IMR-90 (cell line): ENCODE results near the gene SF3B2. TPM values are rescaled to one million over a fixed set of nuclear protein-coding genes. Genes with fewer than 3 reads are reported as not detected.

Experiments
- ATAC-seq: fragments of 200-7000 bp; cut with Tn5 transposase; 2 replicates; pipeline ENCODE4 v1.9.1; 2020; ENCODE audit warnings: low read depth, mild to moderate bottlenecking, moderate library complexity
- BruUV-seq: library from RNA; stranded (reverse); fragments of 400-500 nt; replicated peaks from 2 replicates; lab custom pipeline; 2021; lab: Mats Ljungman, UMichigan
- CTCF ChIA-PET: fragments of 300-600 bp; formaldehyde crosslinking; extraction: SDS; loops from one replicate; lab custom pipeline; 2021; ENCODE audit warnings: antibody characterized with exemption; lab: Yijun Ruan, JAX
- POLR2A ChIA-PET: fragments of 300-600 bp; sonication (Branson Sonifier 250); formaldehyde crosslinking; loops from one replicate; lab custom pipeline; 2022; ENCODE audit warnings: antibody characterized with exemption; ENCODE audit not compliant: unreplicated experiment; lab: Charles Lee
- DNase-seq: peaks from one replicate; pipeline ENCODE4 v3.0.0; 2013
- H2AFZ ChIP-seq: replicated peaks from 2 replicates; pipeline ENCODE3; 2013; ENCODE audit warnings: low read length, mild to moderate bottlenecking; ENCODE audit not compliant: poor library complexity
- H2AK5ac ChIP-seq: 2 replicates; pipeline ENCODE4 v1.6.1; 2013; ENCODE audit warnings: low read depth, low read length, inconsistent platforms
- H2AK9ac ChIP-seq: replicated peaks from 2 replicates; pipeline ENCODE3; 2013; ENCODE audit warnings: mild to moderate bottlenecking, low read depth, low read length, moderate library complexity; ENCODE audit not compliant: poor library complexity
- H2BK120ac ChIP-seq: 2 replicates; pipeline ENCODE4 v1.6.1; 2013; ENCODE audit warnings: low read depth, low read length, inconsistent platforms
- H2BK15ac ChIP-seq: 3 replicates; pipeline ENCODE4 v1.6.1; 2013; ENCODE audit warnings: low read depth, low read length, inconsistent platforms
- H2BK20ac ChIP-seq: 2 replicates; pipeline ENCODE4 v1.6.1; 2013; ENCODE audit warnings: low read depth, mild to moderate bottlenecking, inconsistent platforms, low read length, moderate library complexity
- H2BK5ac ChIP-seq: 2 replicates; pipeline ENCODE4 v1.6.1; 2013; ENCODE audit warnings: mild to moderate bottlenecking, low read depth, low read length, inconsistent platforms; ENCODE audit not compliant: poor library complexity, severe bottlenecking
- H3K14ac ChIP-seq: replicated peaks from 2 replicates; pipeline ENCODE4 v1.6.1; 2013; ENCODE audit warnings: low read depth, low read length, inconsistent platforms
- H3K18ac ChIP-seq: 2 replicates; pipeline ENCODE4 v1.6.1; 2013; ENCODE audit warnings: low read depth, low read length, control low read depth
- H3K23ac ChIP-seq: 2 replicates; pipeline ENCODE4 v1.6.1; 2013; ENCODE audit warnings: low read depth, low read length, inconsistent platforms
- H3K27ac ChIP-seq: 2 replicates; pipeline ENCODE4 v1.5.1; 2013; ENCODE audit warnings: mild to moderate bottlenecking, control low read depth, low read length; ENCODE audit not compliant: insufficient read depth
- H3K27me3 ChIP-seq: 2 replicates; pipeline ENCODE4 v1.6.1; 2013; ENCODE audit warnings: low read length; ENCODE audit not compliant: control insufficient read depth, insufficient read depth
- H3K36me3 ChIP-seq: 2 replicates; pipeline ENCODE4 v1.6.1; 2013; ENCODE audit warnings: low read length, mixed read lengths; ENCODE audit not compliant: control insufficient read depth, insufficient read depth
- H3K4ac ChIP-seq: 2 replicates; pipeline ENCODE4 v1.6.1; 2013; ENCODE audit warnings: low read depth, low read length, inconsistent platforms
- H3K4me1 ChIP-seq: 2 replicates; pipeline ENCODE4 v1.6.1; 2013; ENCODE audit warnings: low read length, mixed read lengths; ENCODE audit not compliant: control insufficient read depth, insufficient read depth
- H3K4me2 ChIP-seq: 2 replicates; pipeline ENCODE4 v1.6.1; 2013; ENCODE audit warnings: low read depth, mild to moderate bottlenecking, control low read depth, low read length, moderate library complexity
- H3K4me3 ChIP-seq: 2 replicates; pipeline ENCODE4 v1.5.1; 2013; ENCODE audit warnings: low read depth, mild to moderate bottlenecking, control low read depth, low read length, moderate library complexity; ENCODE audit not compliant: insufficient read depth
- H3K56ac ChIP-seq: 2 replicates; pipeline ENCODE4 v1.6.1; 2013; ENCODE audit warnings: low read length, inconsistent platforms; ENCODE audit not compliant: insufficient read depth; ENCODE audit errors: extremely low read depth
- H3K79me1 ChIP-seq, 2 experiments: 2 replicates each; pipeline ENCODE4 v1.6.1; 2013; ENCODE audit warnings: low read length in 2 of 2, inconsistent platforms in 1 of 2, low read depth in 1 of 2
- H3K9ac ChIP-seq: 2 replicates; pipeline ENCODE4 v1.6.1; 2013; ENCODE audit warnings: low read depth, low read length, control low read depth
- H3K9me1 ChIP-seq: 2 replicates; pipeline ENCODE4 v1.6.1; 2013; ENCODE audit warnings: low read length, inconsistent platforms; ENCODE audit not compliant: insufficient read depth
- H3K9me3 ChIP-seq: 2 replicates; pipeline ENCODE4 v1.6.1; 2013; ENCODE audit warnings: low read length; ENCODE audit not compliant: control insufficient read depth, insufficient read depth
- H4K20me1 ChIP-seq: 2 replicates; pipeline ENCODE4 v1.6.1; 2013; ENCODE audit warnings: low read length, inconsistent platforms; ENCODE audit not compliant: insufficient read depth
- H4K5ac ChIP-seq: 2 replicates; pipeline ENCODE4 v1.6.1; 2013; ENCODE audit warnings: mild to moderate bottlenecking, low read depth, low read length, control low read depth
- H4K8ac ChIP-seq, 2 experiments: 2 replicates each; pipeline ENCODE4 v1.6.1; 2013; ENCODE audit warnings: low read depth in 2 of 2, low read length in 2 of 2, control low read depth in 1 of 2, inconsistent platforms in 1 of 2
- H4K91ac ChIP-seq: 2 replicates; pipeline ENCODE4 v1.6.1; 2013; ENCODE audit warnings: low read depth, low read length, inconsistent platforms; ENCODE audit not compliant: insufficient read depth
- MAFK ChIP-seq: IDR thresholded peaks from 2 replicates; pipeline ENCODE4 v1.6.1; 2012; ENCODE audit warnings: low read depth, low read length, improper control_type of control experiment
- RFX5 ChIP-seq: IDR thresholded peaks from 2 replicates; pipeline ENCODE4 v1.8.0; 2012; ENCODE audit warnings: low read depth, mild to moderate bottlenecking, low read length, moderate library complexity
- SMC3 ChIP-seq: fragments of 150-350 bp; IDR thresholded peaks from 2 replicates; pipeline ENCODE4 v1.6.1; 2016; ENCODE audit warnings: low read depth, mild to moderate bottlenecking, antibody characterized with exemption, low read length, moderate library complexity
- WGBS, 2 experiments: methylation state at CpG; one replicate each; pipeline versions ENCODE4 v1.1.5 to v1.1.7; 2013; ENCODE audit warnings: missing lambda C conversion rate in 2 of 2; ENCODE audit not compliant: insufficient read length in 1 of 2; ENCODE audit errors: extremely low coverage in 2 of 2; 5-methylcytosine and 5-hydroxymethylcytosine counted together
- dilution Hi-C: fragments of 300-500 bp; cut with HindIII; formaldehyde crosslinking; loops from one replicate; pipeline ENCODE4 v1.14.3; 2018; ENCODE audit warnings: low sequenced_read_pairs; ENCODE audit not compliant: unreplicated experiment
- in situ Hi-C: fragments of 300-500 bp; cut with MboI; formaldehyde crosslinking; loops from 3 replicates; pipeline ENCODE4 v1.14.3; 2019; ENCODE audit warnings: low sequenced_read_pairs, inconsistent platforms, mixed read lengths
- intact Hi-C: fragments of 100-400 bp; cut with micrococcal nuclease; formaldehyde crosslinking; loops from 2 replicates; pipeline ENCODE4 v1.10.0; 2022
- polyA plus RNA-seq, 3 experiments: library from polyadenylated mRNA; depleted of rRNA; stranded (reverse); fragments of >200 nt; gene quantifications; 2 replicates each; pipeline ENCODE4 v1.2.3, GENCODE V29; 2012; ENCODE audit warnings: low replicate concordance in 1 of 3
- total RNA-seq: library from RNA; depleted of rRNA; stranded (reverse); fragments of >200 nt; gene quantifications from 2 replicates; pipeline ENCODE4 v1.2.3, GENCODE V29; 2012
- TF ChIP-seq, protein P1 (sequence below): fragments of 150-350 bp; IDR thresholded peaks from 2 replicates; pipeline ENCODE4 v1.6.1; 2017; ENCODE audit warnings: mild to moderate bottlenecking, antibody characterized with exemption, low read length, low read depth

Gene SF3B2
- total and polyA plus RNA-seq, 2 of the 4 experiments (the other 2 are of a cell fraction): 120 to 122 TPM

DNA sequence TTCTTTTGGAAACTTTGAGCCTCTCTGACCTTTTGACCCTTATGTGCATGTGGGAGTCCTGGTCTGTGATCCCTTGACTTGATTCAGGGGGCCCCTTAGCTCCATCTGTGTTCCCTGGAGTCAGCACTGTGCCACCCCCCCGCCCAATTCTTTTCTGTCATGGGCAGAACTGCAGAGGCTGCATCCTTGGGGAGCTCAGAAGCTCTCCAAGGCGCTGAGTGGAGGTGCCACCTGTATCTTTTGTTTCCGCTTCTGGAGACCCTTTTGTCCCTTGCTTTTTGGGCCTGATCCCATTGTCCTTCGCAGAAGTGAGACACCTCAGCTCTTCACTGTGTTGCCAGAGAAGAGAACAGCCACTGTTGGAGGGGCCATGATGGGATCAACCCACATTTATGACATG lies 15.5 kb downstream of the SF3B2 start:
- POLR2A ChIA-PET: no interaction called here
- Histone ChIP-seq H4K5ac (no peak overlapping the region), H3K14ac (no peak overlapping the region), H3K18ac (no peak overlapping the region), H3K4me3 (no peak overlapping the region), H3K36me3 (peaks cover 50% of the 10 kb centered on the region), H3K56ac (no peak overlapping the region), H3K23ac (peak overlapping the region; percentile 7; the same call in 1 of the 2 replicates), H2AK9ac (peak overlapping the region; percentile 68), H3K4me2 (no peak overlapping the region), H3K27me3 (no peaks in the 10 kb centered on the region), H3K9me3 (no peaks in the 10 kb centered on the region), H4K20me1 (peaks cover 27% of the 10 kb centered on the region), H2BK20ac (no peak overlapping the region), H3K9me1 (peaks cover 12% of the 10 kb centered on the region), H2AFZ (no peak overlapping the region), H3K9ac (no peak overlapping the region), H4K91ac (no peak overlapping the region), H3K4me1 (peaks cover 12% of the 10 kb centered on the region), H2BK120ac (no peak overlapping the region), H2BK15ac (no peak overlapping the region), H2AK5ac (no peak overlapping the region), H3K79me1 (peaks cover 25 to 60% of the 10 kb centered on the region in 2 experiments), H3K27ac (no peak overlapping the region), H3K4ac (no peak overlapping the region), H2BK5ac (no peak overlapping the region), H4K8ac (no peak overlapping the region)
- dilution Hi-C loops (no loop called here), intact Hi-C loops (no loop called here), in situ Hi-C loops (no loop called here)
- TF ChIP-seq, protein P1, sequence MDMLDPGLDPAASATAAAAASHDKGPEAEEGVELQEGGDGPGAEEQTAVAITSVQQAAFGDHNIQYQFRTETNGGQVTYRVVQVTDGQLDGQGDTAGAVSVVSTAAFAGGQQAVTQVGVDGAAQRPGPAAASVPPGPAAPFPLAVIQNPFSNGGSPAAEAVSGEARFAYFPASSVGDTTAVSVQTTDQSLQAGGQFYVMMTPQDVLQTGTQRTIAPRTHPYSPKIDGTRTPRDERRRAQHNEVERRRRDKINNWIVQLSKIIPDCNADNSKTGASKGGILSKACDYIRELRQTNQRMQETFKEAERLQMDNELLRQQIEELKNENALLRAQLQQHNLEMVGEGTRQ: no peak
- TF ChIP-seq RFX5 (no peak), SMC3 (no peak), MAFK (no peak)
- CTCF ChIA-PET: interaction anchor here (1.0 to 2.5 kb wide), 2 partner anchors 16 to 21 kb away, joined by 3 to 11 read pairs; partner anchors contain the start of gene SF3B2
- DNase-seq: no peak
- no TSS peak for BruUV-seq
- no peak for ATAC-seq
- WGBS, 2 experiments: 90% methylated on average over 2 of the region's 4 CpGs; no CpG with 5 or more reads in 1 of the 2 experiments
